GM12875 (cell line): ENCODE measurements around the gene ATP2B3.

Experiments
- H3K4me3 ChIP-seq: one replicate; pipeline ENCODE4 v1.5.1; 2011; ENCODE audit warnings: low read depth, low read length, control low read depth
- CTCF ChIP-seq: IDR thresholded peaks from 2 replicates; pipeline ENCODE4 v1.5.1; 2011; ENCODE audit warnings: low read depth, mild to moderate bottlenecking, control low read depth, inconsistent platforms, low read length, moderate library complexity, borderline replicate concordance; ENCODE audit not compliant: insufficient read depth

The ATP2B3 gene

GRCh38 chrX:153494061-153494460 lies 23.4 kb upstream of the ATP2B3 start:
- TF ChIP-seq CTCF, result no peak
- H3K4me3 ChIP-seq, result no peak overlapping the region

- H3K4me3 ChIP-seq, result no peak within 1 kb of the TSS
- no peak for TF ChIP-seq CTCF
Observed at GRCh38 chrX:153494541-153495361, 22.7 kb upstream of the ATP2B3 start, which contains the start of gene BGN. Gene BGN, plus strand, starts transcription at chrX:153494980. Its CDS starts 9,652 bp downstream, at chrX:153504632.

- TF ChIP-seq CTCF, result no peak
- no peak overlapping the region for H3K4me3 ChIP-seq
Observed at GRCh38 chrX:153495362-153495751, 22.1 kb upstream of the ATP2B3 start.

GRCh38 chrX:153495903-153496589 lies 21.4 kb upstream of the ATP2B3 start:
- no peak for TF ChIP-seq CTCF
- no peak overlapping the region for H3K4me3 ChIP-seq

- no peak overlapping the region for H3K4me3 ChIP-seq
- TF ChIP-seq CTCF, result no peak
Observed at GRCh38 chrX:153496590-153496959, 20.9 kb upstream of the ATP2B3 start.

- TF ChIP-seq CTCF, result no peak
- no peak overlapping the region for H3K4me3 ChIP-seq
Observed at GRCh38 chrX:153498453-153498852, 19.0 kb upstream of the ATP2B3 start.

GRCh38 chrX:153499341-153499740 lies 18.1 kb upstream of the ATP2B3 start:
- H3K4me3 ChIP-seq, result no peak overlapping the region
- no peak for TF ChIP-seq CTCF
